NCI-H2107 treated with DMSO at 0.1 percent for 48 hours (cell line): ENCODE data around the gene TOX3.
A peak's percentile ranks its signal among the peaks of the same experiment; 100 is the strongest.

Experiments used
- DNase-seq: peaks from one replicate; lab custom pipeline; 2025; ENCODE audit not compliant: unreplicated experiment; lab: John Stamatoyannopoulos, UW

TOX3 gene

GRCh38 chr16:52547004-52547833 lies at the start of gene TOX3:
Gene TOX3 (minus strand): TSS chr16:52547143. CDS start chr16:52546723, 420 bp downstream.
- peak; percentile 50 for DNase-seq

- no peak for DNase-seq
Measured at GRCh38 chr16:52592778-52593177, 45.8 kb upstream of the TOX3 start.

- no peak for DNase-seq
Measured at GRCh38 chr16:52591934-52592592, 45.1 kb upstream of the TOX3 start.

- DNase-seq = no peak
Measured at GRCh38 chr16:52591471-52591870, 44.5 kb upstream of the TOX3 start.

GRCh38 chr16:52586159-52586558 lies 39.2 kb upstream of the TOX3 start:
- DNase-seq = no peak

- DNase-seq = no peak
Measured at GRCh38 chr16:52584354-52585320, 37.7 kb upstream of the TOX3 start.

GRCh38 chr16:52581530-52581929 lies 34.6 kb upstream of the TOX3 start:
- no peak for DNase-seq

GRCh38 chr16:52580488-52580887 lies 33.5 kb upstream of the TOX3 start:
- DNase-seq = no peak

- no peak for DNase-seq
Measured at GRCh38 chr16:52578829-52579498, 32.0 kb upstream of the TOX3 start.

- DNase-seq = no peak
Measured at GRCh38 chr16:52578007-52578828, 31.3 kb upstream of the TOX3 start.

GRCh38 chr16:52577130-52577706 lies 30.3 kb upstream of the TOX3 start:
- no peak for DNase-seq

GRCh38 chr16:52573365-52574299 lies 26.7 kb upstream of the TOX3 start:
- DNase-seq = no peak

GRCh38 chr16:52572656-52573055 lies 25.7 kb upstream of the TOX3 start:
- peak; percentile 57 for DNase-seq

- no peak for DNase-seq
Measured at GRCh38 chr16:52570495-52571091, 23.6 kb upstream of the TOX3 start.

GRCh38 chr16:52569701-52570100 lies 22.8 kb upstream of the TOX3 start:
- no peak for DNase-seq

- peak; percentile 93 for DNase-seq
Measured at GRCh38 chr16:52568983-52569690, 22.2 kb upstream of the TOX3 start.

- no peak for DNase-seq
Measured at GRCh38 chr16:52568495-52568894, 21.6 kb upstream of the TOX3 start.
